Measurements from ENCODE around the gene TRABD2B. TPM values are rescaled to one million over a fixed set of nuclear protein-coding genes. Genes with fewer than 3 reads are reported as not detected.

Gene TRABD2B
- total RNA-seq, 3 donors from 2014 or later (not counting 1 experiment from before 2014, with no cell fraction given) = not detected

DNA sequence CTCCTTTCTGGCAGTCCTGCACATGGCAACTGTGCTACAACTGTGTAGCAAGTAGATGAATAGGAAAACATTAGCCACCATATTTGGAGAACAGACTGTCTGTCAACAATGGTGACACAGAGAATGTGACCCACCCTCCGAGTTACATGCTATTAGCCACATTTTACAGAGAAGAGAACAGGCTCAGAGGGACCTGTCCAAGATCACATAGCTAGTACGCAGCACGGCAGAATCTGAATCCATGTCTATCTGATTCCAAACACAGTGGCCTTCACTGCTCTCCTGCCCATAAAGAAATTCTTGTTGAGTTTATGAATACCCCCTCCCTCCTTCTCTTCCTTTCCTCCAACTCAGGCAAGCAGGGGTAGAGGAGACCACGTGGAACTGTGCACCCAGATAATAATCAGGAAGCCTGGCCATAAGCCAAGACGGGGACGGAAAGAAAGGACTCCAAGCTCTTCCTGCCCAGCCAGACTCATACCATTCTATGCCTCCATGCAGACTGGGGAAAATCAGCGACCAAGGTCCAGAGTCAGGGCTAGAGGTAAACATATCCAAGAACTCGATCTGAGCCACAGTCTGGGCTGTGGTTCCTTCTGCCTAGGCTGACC lies 78.8 kb downstream of the TRABD2B start:
- no peak overlapping the region for H3K27ac Mint-ChIP-seq
- peaks cover 2% of the 10 kb centered on the region for H3K27me3 ChIP-seq (ENCODE audit: control insufficient read depth, insufficient read depth, low read length)
- no peak overlapping the region for H3K27ac ChIP-seq (ENCODE audit: low read length)
- no peaks in the 10 kb centered on the region for H3K4me1 Mint-ChIP-seq
- no peaks in the 10 kb centered on the region for H3K36me3 Mint-ChIP-seq
- H3K27me3 Mint-ChIP-seq (ENCODE audit: low read depth in 2 of 2) = peaks cover 8 to 9% of the 10 kb centered on the region in 2 donors
- H3K9me3 Mint-ChIP-seq = no peaks in the 10 kb centered on the region
- ATAC-seq (no peak), DNase-seq (no peak)
- intact Hi-C loops (cut with micrococcal nuclease) = no loop called here
- WGBS (ENCODE audit: insufficient coverage) = 30% methylated on average over 8 of the region's 8 CpGs
- H3K4me1 ChIP-seq (ENCODE audit: control insufficient read depth, insufficient read depth, low read length) = no peaks in the 10 kb centered on the region
- no peak for TF ChIP-seq CTCF (IDR thresholded peaks at IDR 0.05)
- H3K36me3 ChIP-seq (ENCODE audit: control insufficient read depth, insufficient read depth, low read length) = no peaks in the 10 kb centered on the region
- H3K4me3 ChIP-seq (ENCODE audit: low read length) = no peak overlapping the region
- H3K4me3 Mint-ChIP-seq = no peak overlapping the region
- H3K9me3 ChIP-seq (ENCODE audit: control insufficient read depth, insufficient read depth, low read length) = no peaks in the 10 kb centered on the region

- Histone ChIP-seq H3K36me3 (ENCODE audit: control insufficient read depth, insufficient read depth, low read length) (no peaks in the 10 kb centered on the region), H3K27ac (ENCODE audit: low read length) (no peak overlapping the region), H3K9me3 (ENCODE audit: control insufficient read depth, insufficient read depth, low read length) (no peaks in the 10 kb centered on the region), H3K4me1 (ENCODE audit: control insufficient read depth, insufficient read depth, low read length) (no peaks in the 10 kb centered on the region), H3K4me3 (ENCODE audit: low read length) (no peak overlapping the region), H3K27me3 (ENCODE audit: control insufficient read depth, insufficient read depth, low read length) (peaks cover 2% of the 10 kb centered on the region)
- ATAC-seq (no peak), DNase-seq (no peak)
- Mint-ChIP-seq H3K9me3 (no peaks in the 10 kb centered on the region), H3K4me1 (no peaks in the 10 kb centered on the region), H3K27ac (no peak overlapping the region), H3K27me3 (ENCODE audit: low read depth in 2 of 2) (peaks cover 2 to 5% of the 10 kb centered on the region in 2 donors), H3K4me3 (no peak overlapping the region), H3K36me3 (no peaks in the 10 kb centered on the region)
- no peak for TF ChIP-seq CTCF (IDR thresholded peaks at IDR 0.05)
- intact Hi-C loops (cut with micrococcal nuclease) = no loop called here
- 90% methylated on average over 3 of the region's 3 CpGs for WGBS (ENCODE audit: insufficient coverage)
Observed at GRCh38 chr1:47917687-47918086, 79.5 kb downstream of the TRABD2B start.

- H3K27me3 Mint-ChIP-seq (ENCODE audit: low read depth in 2 of 2) = peaks cover 0 to 2% of the 10 kb centered on the region in 2 donors
- DNase-seq (no peak), ATAC-seq (no peak)
- intact Hi-C loops (cut with micrococcal nuclease) = no loop called here
- no peaks in the 10 kb centered on the region for H3K36me3 ChIP-seq (ENCODE audit: control insufficient read depth, insufficient read depth, low read length)
- H3K9me3 Mint-ChIP-seq = no peaks in the 10 kb centered on the region
- no peaks in the 10 kb centered on the region for H3K27me3 ChIP-seq (ENCODE audit: control insufficient read depth, insufficient read depth, low read length)
- H3K4me1 ChIP-seq (ENCODE audit: control insufficient read depth, insufficient read depth, low read length) = no peaks in the 10 kb centered on the region
- no peaks in the 10 kb centered on the region for H3K4me1 Mint-ChIP-seq
- H3K4me3 Mint-ChIP-seq = no peak overlapping the region
- H3K27ac ChIP-seq (ENCODE audit: low read length) = no peak overlapping the region
- 76% methylated on average over 13 of the region's 13 CpGs for WGBS (ENCODE audit: insufficient coverage)
- H3K27ac Mint-ChIP-seq = no peak overlapping the region
- no peaks in the 10 kb centered on the region for H3K36me3 Mint-ChIP-seq
- TF ChIP-seq CTCF (IDR thresholded peaks at IDR 0.05) = no peak
- H3K9me3 ChIP-seq (ENCODE audit: control insufficient read depth, insufficient read depth, low read length) = no peaks in the 10 kb centered on the region
- no peak overlapping the region for H3K4me3 ChIP-seq (ENCODE audit: low read length)
Observed at GRCh38 chr1:47915677-47916353, 81.4 kb downstream of the TRABD2B start.

Data from natural killer cell (primary cell).